ENCODE data around the gene OR10A5.

DNA sequence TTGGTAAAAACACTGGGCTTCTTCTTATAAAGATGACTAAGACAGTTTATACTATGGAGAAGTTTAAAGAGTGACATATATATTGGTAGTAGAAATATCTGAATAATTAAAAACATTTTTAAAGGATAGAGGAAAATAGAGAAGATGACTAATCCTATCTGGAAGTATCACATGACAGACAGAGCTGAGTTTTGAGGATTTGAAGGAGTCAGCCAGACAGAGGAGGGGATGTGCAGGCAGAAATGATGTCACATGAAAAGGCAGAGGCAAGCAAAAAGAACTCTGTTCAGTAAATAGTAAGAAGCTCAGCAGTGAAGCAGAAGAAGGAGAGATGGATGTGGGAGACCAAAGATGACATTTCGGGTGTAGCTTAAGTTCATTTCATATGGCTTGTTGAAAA, 19.0 kb downstream of the OR10A5 start:
- TF ChIP-seq, protein P1, sequence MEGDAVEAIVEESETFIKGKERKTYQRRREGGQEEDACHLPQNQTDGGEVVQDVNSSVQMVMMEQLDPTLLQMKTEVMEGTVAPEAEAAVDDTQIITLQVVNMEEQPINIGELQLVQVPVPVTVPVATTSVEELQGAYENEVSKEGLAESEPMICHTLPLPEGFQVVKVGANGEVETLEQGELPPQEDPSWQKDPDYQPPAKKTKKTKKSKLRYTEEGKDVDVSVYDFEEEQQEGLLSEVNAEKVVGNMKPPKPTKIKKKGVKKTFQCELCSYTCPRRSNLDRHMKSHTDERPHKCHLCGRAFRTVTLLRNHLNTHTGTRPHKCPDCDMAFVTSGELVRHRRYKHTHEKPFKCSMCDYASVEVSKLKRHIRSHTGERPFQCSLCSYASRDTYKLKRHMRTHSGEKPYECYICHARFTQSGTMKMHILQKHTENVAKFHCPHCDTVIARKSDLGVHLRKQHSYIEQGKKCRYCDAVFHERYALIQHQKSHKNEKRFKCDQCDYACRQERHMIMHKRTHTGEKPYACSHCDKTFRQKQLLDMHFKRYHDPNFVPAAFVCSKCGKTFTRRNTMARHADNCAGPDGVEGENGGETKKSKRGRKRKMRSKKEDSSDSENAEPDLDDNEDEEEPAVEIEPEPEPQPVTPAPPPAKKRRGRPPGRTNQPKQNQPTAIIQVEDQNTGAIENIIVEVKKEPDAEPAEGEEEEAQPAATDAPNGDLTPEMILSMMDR (IDR thresholded peaks at IDR 0.05): no peak
- TF ChIP-seq POLR2AphosphoS5 (IDR thresholded peaks at IDR 0.05; ENCODE audit: low read depth, low read length): no peak
- TF ChIP-seq TCF7L2 (IDR thresholded peaks at IDR 0.05; ENCODE audit: low read depth, low read length): no peak
- TF ChIP-seq SIN3A (IDR thresholded peaks at IDR 0.05; ENCODE audit: borderline replicate concordance, insufficient read depth, low read depth, low read length): no peak
- TF ChIP-seq, protein P2, sequence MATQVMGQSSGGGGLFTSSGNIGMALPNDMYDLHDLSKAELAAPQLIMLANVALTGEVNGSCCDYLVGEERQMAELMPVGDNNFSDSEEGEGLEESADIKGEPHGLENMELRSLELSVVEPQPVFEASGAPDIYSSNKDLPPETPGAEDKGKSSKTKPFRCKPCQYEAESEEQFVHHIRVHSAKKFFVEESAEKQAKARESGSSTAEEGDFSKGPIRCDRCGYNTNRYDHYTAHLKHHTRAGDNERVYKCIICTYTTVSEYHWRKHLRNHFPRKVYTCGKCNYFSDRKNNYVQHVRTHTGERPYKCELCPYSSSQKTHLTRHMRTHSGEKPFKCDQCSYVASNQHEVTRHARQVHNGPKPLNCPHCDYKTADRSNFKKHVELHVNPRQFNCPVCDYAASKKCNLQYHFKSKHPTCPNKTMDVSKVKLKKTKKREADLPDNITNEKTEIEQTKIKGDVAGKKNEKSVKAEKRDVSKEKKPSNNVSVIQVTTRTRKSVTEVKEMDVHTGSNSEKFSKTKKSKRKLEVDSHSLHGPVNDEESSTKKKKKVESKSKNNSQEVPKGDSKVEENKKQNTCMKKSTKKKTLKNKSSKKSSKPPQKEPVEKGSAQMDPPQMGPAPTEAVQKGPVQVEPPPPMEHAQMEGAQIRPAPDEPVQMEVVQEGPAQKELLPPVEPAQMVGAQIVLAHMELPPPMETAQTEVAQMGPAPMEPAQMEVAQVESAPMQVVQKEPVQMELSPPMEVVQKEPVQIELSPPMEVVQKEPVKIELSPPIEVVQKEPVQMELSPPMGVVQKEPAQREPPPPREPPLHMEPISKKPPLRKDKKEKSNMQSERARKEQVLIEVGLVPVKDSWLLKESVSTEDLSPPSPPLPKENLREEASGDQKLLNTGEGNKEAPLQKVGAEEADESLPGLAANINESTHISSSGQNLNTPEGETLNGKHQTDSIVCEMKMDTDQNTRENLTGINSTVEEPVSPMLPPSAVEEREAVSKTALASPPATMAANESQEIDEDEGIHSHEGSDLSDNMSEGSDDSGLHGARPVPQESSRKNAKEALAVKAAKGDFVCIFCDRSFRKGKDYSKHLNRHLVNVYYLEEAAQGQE (IDR thresholded peaks at IDR 0.05; ENCODE audit: insufficient read depth in 1 of 2, low read depth in 2 of 2, low read length in 1 of 2): no peak

All from Panc1 (cell line).